OCI-LY1 (cell line): Measurements from ENCODE around the gene DHH.

Experiments used
- H2AFZ ChIP-seq: fragments of 200-600 bp; sonication (generic), shearing (Covaris generic); 2 replicates; pipeline ENCODE4 v1.6.0; 2014; ENCODE audit warnings: antibody characterized with exemption, mild to moderate bottlenecking, low read length
- H3F3A ChIP-seq: fragments of 200-600 bp; sonication (generic), shearing (Covaris generic); 2 replicates; pipeline ENCODE4 v1.6.0; 2014; ENCODE audit warnings: mild to moderate bottlenecking, antibody characterized with exemption, low read length, moderate library complexity; ENCODE audit not compliant: insufficient read depth
- H3K27ac ChIP-seq: fragments of 200-600 bp; sonication (generic); 2 replicates; pipeline ENCODE4 v1.5.1; 2014; ENCODE audit warnings: low read length, mixed run types, mild to moderate bottlenecking, low read depth; ENCODE audit not compliant: poor library complexity, severe bottlenecking
- H3K27me3 ChIP-seq: fragments of 200-600 bp; sonication (generic); 2 replicates; pipeline ENCODE4 v1.6.0; 2014; ENCODE audit warnings: antibody characterized with exemption, mild to moderate bottlenecking, low read length, moderate library complexity; ENCODE audit not compliant: insufficient read depth
- H3K36me3 ChIP-seq: fragments of 200-600 bp; sonication (generic); 2 replicates; pipeline ENCODE4 v1.6.1; 2014; ENCODE audit warnings: mild to moderate bottlenecking, antibody characterized with exemption, low read length, moderate library complexity, mixed read lengths; ENCODE audit not compliant: insufficient read depth
- H3K4me1 ChIP-seq: fragments of 200-600 bp; sonication (generic); 2 replicates; pipeline ENCODE4 v1.5.1; 2014; ENCODE audit warnings: mild to moderate bottlenecking, low read length, moderate library complexity; ENCODE audit not compliant: insufficient read depth, severe bottlenecking
- H3K4me2 ChIP-seq: fragments of 200-600 bp; sonication (generic), shearing (Covaris generic); 2 replicates; pipeline ENCODE4 v1.6.1; 2014; ENCODE audit warnings: low read length
- H3K4me3 ChIP-seq: fragments of 200-600 bp; sonication (generic); 2 replicates; pipeline ENCODE4 v1.5.1; 2014; ENCODE audit warnings: low read length, low read depth, mild to moderate bottlenecking, mixed read lengths; ENCODE audit not compliant: poor library complexity, severe bottlenecking
- H3K79me2 ChIP-seq: fragments of 200-600 bp; shearing (Covaris generic); 2 replicates; pipeline ENCODE4 v1.6.1; 2016; ENCODE audit warnings: mixed run types, low read length, mixed read lengths; ENCODE audit not compliant: insufficient read depth
- H3K9ac ChIP-seq: fragments of 200-600 bp; sonication (generic), shearing (Covaris generic); 2 replicates; pipeline ENCODE4 v1.6.1; 2014; ENCODE audit warnings: mild to moderate bottlenecking, low read length, mixed read lengths
- H3K9me2 ChIP-seq: fragments of 200-600 bp; sonication (generic), shearing (Covaris generic); 2 replicates; pipeline ENCODE4 v1.6.1; 2014; ENCODE audit warnings: low read depth, mild to moderate bottlenecking, low read length, mixed read lengths
- H3K9me3 ChIP-seq: fragments of 200-600 bp; shearing (Covaris generic); 2 replicates; pipeline ENCODE4 v1.6.1; 2014; ENCODE audit warnings: low read length, mixed read lengths
- H4K20me1 ChIP-seq: fragments of 200-600 bp; sonication (generic), shearing (Covaris generic); 2 replicates; pipeline ENCODE4 v1.6.0; 2016; ENCODE audit warnings: mild to moderate bottlenecking, low read length; ENCODE audit not compliant: insufficient read depth
- EZH2 ChIP-seq: fragments of 200-600 bp; sonication (generic), shearing (Covaris generic); IDR thresholded peaks from 2 replicates; pipeline ENCODE4 v1.8.0; 2017; ENCODE audit warnings: borderline replicate concordance, mixed run types, mild to moderate bottlenecking, antibody characterized with exemption, low read length, moderate library complexity, mixed read lengths
- TF ChIP-seq, protein P1 (sequence below): fragments of 200-600 bp; sonication (generic), shearing (Covaris generic); IDR thresholded peaks from 2 replicates; pipeline ENCODE4 v1.5.1; 2017; ENCODE audit warnings: mild to moderate bottlenecking, antibody characterized with exemption, low read length, moderate library complexity, mixed read lengths

The DHH gene

DNA sequence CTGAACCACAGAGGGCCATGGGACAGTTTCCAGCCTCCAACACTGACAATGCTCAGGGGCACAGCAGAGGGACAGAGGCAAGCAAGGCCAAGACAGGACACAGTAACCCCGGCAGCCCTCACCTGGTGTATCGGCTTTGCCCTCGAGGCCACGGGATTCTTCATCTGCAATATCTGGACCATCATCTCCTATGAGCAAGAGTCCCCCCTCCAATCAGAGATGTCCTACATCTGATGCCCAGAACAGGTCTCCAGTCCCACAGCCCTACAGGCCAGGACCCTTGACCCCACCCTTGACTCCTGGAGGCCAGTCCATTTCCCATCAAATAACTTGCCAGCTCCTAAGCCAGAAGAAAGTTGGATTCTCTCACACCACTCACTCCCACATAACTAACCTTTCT is 51.4 kb downstream of the DHH start:
- H3K4me3 ChIP-seq, result no peak overlapping the region
- TF ChIP-seq EZH2, result no peak
- TF ChIP-seq, protein P1, sequence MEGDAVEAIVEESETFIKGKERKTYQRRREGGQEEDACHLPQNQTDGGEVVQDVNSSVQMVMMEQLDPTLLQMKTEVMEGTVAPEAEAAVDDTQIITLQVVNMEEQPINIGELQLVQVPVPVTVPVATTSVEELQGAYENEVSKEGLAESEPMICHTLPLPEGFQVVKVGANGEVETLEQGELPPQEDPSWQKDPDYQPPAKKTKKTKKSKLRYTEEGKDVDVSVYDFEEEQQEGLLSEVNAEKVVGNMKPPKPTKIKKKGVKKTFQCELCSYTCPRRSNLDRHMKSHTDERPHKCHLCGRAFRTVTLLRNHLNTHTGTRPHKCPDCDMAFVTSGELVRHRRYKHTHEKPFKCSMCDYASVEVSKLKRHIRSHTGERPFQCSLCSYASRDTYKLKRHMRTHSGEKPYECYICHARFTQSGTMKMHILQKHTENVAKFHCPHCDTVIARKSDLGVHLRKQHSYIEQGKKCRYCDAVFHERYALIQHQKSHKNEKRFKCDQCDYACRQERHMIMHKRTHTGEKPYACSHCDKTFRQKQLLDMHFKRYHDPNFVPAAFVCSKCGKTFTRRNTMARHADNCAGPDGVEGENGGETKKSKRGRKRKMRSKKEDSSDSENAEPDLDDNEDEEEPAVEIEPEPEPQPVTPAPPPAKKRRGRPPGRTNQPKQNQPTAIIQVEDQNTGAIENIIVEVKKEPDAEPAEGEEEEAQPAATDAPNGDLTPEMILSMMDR, result no peak
- H3K9ac ChIP-seq, result no peak overlapping the region
- H3K9me2 ChIP-seq, result no peaks in the 10 kb centered on the region
- H3K79me2 ChIP-seq, result no peaks in the 10 kb centered on the region
- H3K9me3 ChIP-seq, result no peaks in the 10 kb centered on the region
- no peak overlapping the region for H3K4me2 ChIP-seq
- H4K20me1 ChIP-seq, result no peaks in the 10 kb centered on the region
- H3K4me1 ChIP-seq, result no peaks in the 10 kb centered on the region
- no peaks in the 10 kb centered on the region for H3F3A ChIP-seq
- peaks cover 98% of the 10 kb centered on the region for H3K36me3 ChIP-seq
- H3K27me3 ChIP-seq, result no peaks in the 10 kb centered on the region
- no peak overlapping the region for H2AFZ ChIP-seq
- no peak overlapping the region for H3K27ac ChIP-seq

DNA sequence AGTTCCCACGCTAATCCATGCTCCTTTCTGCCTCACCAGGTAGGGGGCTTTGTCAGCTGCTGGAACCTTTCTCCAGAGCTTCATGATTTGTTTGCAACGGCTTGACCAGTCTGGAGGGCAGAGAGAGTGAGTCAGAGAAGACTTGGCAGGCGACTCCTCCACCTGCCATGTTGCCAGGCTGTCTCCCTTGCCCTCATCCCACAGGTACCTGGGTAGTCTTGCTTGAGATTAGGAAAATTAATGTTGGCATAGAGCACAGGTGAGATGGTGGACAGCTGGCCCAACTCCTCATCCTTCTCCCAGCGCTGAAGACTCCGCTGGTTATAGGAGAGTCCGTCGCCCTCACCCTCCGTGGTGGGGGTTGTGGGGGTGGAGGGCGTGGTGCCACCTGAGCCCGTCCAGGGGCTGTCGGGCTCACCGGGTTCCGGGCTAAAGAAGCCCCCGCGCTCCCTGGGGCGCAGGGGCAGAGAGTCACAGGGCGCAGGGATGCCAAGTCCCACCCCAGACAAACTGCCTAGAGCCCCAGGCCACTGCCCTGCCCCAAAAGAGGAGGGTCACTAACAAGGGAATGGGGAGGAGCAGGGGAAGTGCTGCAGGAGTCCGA is 52.6 kb downstream of the DHH start:
- H3K4me2 ChIP-seq, result no peak overlapping the region
- H2AFZ ChIP-seq, result no peak overlapping the region
- no peak for TF ChIP-seq EZH2
- TF ChIP-seq, protein P1, result no peak
- H3K27ac ChIP-seq, result no peak overlapping the region
- no peaks in the 10 kb centered on the region for H3K4me1 ChIP-seq
- no peaks in the 10 kb centered on the region for H3K9me3 ChIP-seq
- H3F3A ChIP-seq, result no peaks in the 10 kb centered on the region
- H4K20me1 ChIP-seq, result no peaks in the 10 kb centered on the region
- peaks cover 98% of the 10 kb centered on the region for H3K36me3 ChIP-seq
- no peaks in the 10 kb centered on the region for H3K9me2 ChIP-seq
- no peaks in the 10 kb centered on the region for H3K79me2 ChIP-seq
- no peaks in the 10 kb centered on the region for H3K27me3 ChIP-seq
- no peak overlapping the region for H3K4me3 ChIP-seq
- no peak overlapping the region for H3K9ac ChIP-seq

DNA sequence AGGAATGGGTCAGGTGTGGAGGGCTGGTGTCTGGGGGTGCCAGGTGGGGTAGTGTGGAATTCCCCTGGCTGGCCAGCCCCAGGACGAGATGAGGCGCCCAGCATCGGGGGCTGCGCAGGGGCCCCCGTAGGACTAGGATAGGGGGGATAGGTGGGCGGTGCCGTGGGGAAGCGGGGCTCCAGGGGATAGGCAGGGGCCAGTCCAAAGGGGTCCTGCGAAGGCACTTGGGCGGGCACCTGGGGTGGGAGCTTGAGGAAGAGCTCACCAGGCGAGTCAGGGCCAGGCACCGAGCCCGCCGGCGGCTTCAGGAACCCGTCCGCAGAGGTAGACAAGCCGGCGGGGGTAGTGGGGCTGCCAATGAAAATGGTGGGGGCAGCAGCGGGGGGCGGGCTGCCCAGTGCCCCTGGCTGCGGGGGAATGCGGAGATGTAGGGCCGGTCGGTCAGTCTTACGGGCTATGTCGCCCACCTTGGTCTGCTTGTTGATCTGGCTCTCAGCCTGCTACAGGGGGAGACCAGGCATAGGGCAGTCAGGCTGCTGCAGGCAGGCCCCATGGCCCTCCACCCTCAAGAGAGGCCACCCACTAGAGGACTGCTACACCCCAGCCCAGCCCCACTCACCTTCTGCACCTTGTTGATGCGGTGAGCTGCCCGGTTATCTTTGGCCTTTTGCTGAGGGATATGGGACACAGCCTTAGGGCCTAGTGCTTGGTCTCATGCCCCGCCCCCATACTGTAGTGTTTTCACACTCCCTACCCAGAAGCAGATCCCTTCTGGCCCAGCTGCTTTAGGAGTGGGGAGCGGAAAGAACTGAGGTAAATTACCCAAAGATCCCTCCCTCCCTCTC is 53.3 kb downstream of the DHH start:
- no peaks in the 10 kb centered on the region for H3K4me1 ChIP-seq
- H3K27me3 ChIP-seq, result no peaks in the 10 kb centered on the region
- no peaks in the 10 kb centered on the region for H3F3A ChIP-seq
- no peaks in the 10 kb centered on the region for H4K20me1 ChIP-seq
- H3K9me3 ChIP-seq, result no peaks in the 10 kb centered on the region
- H3K36me3 ChIP-seq, result peaks cover 97% of the 10 kb centered on the region
- H3K9me2 ChIP-seq, result no peaks in the 10 kb centered on the region
- no peak overlapping the region for H3K4me3 ChIP-seq
- no peak overlapping the region for H3K4me2 ChIP-seq
- no peak overlapping the region for H3K27ac ChIP-seq
- TF ChIP-seq, protein P1, result no peak
- no peak for TF ChIP-seq EZH2
- no peaks in the 10 kb centered on the region for H3K79me2 ChIP-seq
- H2AFZ ChIP-seq, result no peak overlapping the region
- no peak overlapping the region for H3K9ac ChIP-seq
